MM.1S (cell line): ENCODE results near the gene ARHGEF11.

Experiments used
- DNase-seq: peaks from one replicate; pipeline ENCODE4 v3.0.0-alpha.2; 2015
- H2AFZ ChIP-seq: fragments of 300-600 bp; sonication (generic); 2 replicates; pipeline ENCODE4 v1.6.0; 2016; ENCODE audit warnings: antibody characterized with exemption, low read length
- H3F3A ChIP-seq: fragments of 300-600 bp; sonication (generic); 2 replicates; pipeline ENCODE4 v1.6.1; 2016; ENCODE audit warnings: mild to moderate bottlenecking, antibody characterized with exemption, low read length, moderate library complexity, mixed read lengths; ENCODE audit not compliant: insufficient read depth
- H3K27ac ChIP-seq: fragments of 300-600 bp; sonication (generic); 2 replicates; pipeline ENCODE4 v1.5.1; 2016; ENCODE audit warnings: mild to moderate bottlenecking, low read length
- H3K27me3 ChIP-seq: fragments of 300-600 bp; sonication (generic); replicated peaks from 2 replicates; pipeline ENCODE4 v1.6.0; 2016; ENCODE audit warnings: low read length; ENCODE audit not compliant: insufficient read depth
- H3K36me3 ChIP-seq: fragments of 300-600 bp; sonication (generic); replicated peaks from 2 replicates; pipeline ENCODE4 v1.6.1; 2016; ENCODE audit warnings: mild to moderate bottlenecking, low read length, mixed read lengths; ENCODE audit not compliant: insufficient read depth
- H3K4me1 ChIP-seq: fragments of 300-600 bp; sonication (generic); 2 replicates; pipeline ENCODE4 v1.6.1; 2016; ENCODE audit warnings: low read length, mixed read lengths
- H3K4me2 ChIP-seq: fragments of 300-600 bp; sonication (generic); 2 replicates; pipeline ENCODE4 v1.6.0; 2016; ENCODE audit warnings: low read depth, low read length
- H3K4me3 ChIP-seq: fragments of 300-600 bp; sonication (generic); 2 replicates; pipeline ENCODE4 v1.5.1; 2016; ENCODE audit warnings: low read length, mixed read lengths
- H3K79me2 ChIP-seq: fragments of 300-600 bp; sonication (generic); 2 replicates; pipeline ENCODE4 v1.6.1; 2016; ENCODE audit warnings: mixed run types, low read length, mixed read lengths
- H3K9ac ChIP-seq: fragments of 300-600 bp; sonication (generic); 2 replicates; pipeline ENCODE4 v1.6.1; 2016; ENCODE audit warnings: low read length, mixed read lengths
- H3K9me2 ChIP-seq: fragments of 300-600 bp; sonication (generic); replicated peaks from 2 replicates; pipeline ENCODE4 v1.6.1; 2016; ENCODE audit warnings: mild to moderate bottlenecking, low read length, mixed read lengths; ENCODE audit not compliant: insufficient read depth
- H3K9me3 ChIP-seq: fragments of 300-600 bp; sonication (generic); replicated peaks from 2 replicates; pipeline ENCODE4 v1.6.1; 2016; ENCODE audit warnings: mild to moderate bottlenecking, low read length, mixed read lengths; ENCODE audit not compliant: insufficient read depth
- H4K20me1 ChIP-seq: fragments of 300-600 bp; sonication (generic); 2 replicates; pipeline ENCODE4 v1.6.1; 2016; ENCODE audit warnings: mild to moderate bottlenecking, low read length, moderate library complexity, mixed read lengths; ENCODE audit not compliant: insufficient read depth
- EZH2 ChIP-seq: fragments of 300-600 bp; sonication (generic); optimal IDR thresholded peaks from 2 replicates; pipeline ENCODE3; 2017; ENCODE audit warnings: low read depth, mild to moderate bottlenecking, antibody characterized with exemption, low read length, mixed read lengths
- EZH2phosphoT487 ChIP-seq: fragments of 300-600 bp; sonication (generic); IDR thresholded peaks from 2 replicates; pipeline ENCODE4 v1.6.1; 2018; ENCODE audit warnings: antibody characterized with exemption, low read length
- TF ChIP-seq, protein P1 (sequence below): fragments of 300-600 bp; sonication (generic); IDR thresholded peaks from 2 replicates; pipeline ENCODE4 v1.5.1; 2016; ENCODE audit warnings: antibody characterized with exemption, low read length, mixed read lengths

The ARHGEF11 gene

DNA sequence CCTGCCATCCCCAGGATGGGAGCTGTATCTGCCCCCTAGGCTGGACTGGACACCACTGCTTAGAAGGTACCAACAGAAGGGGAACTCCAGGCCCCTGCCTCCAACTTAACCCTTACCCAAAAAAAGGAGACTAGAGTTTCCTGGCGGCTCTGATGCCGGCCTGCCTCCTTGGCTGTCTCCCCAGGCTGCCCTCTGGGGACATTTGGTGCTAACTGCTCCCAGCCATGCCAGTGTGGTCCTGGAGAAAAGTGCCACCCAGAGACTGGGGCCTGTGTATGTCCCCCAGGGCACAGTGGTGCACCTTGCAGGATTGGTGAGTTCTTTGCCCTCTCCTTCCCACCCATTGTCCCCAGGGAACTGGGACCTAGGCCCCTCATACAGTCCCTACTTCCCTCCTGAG, 133.2 kb downstream of the ARHGEF11 start:
- H3K4me3 ChIP-seq, result no peak overlapping the region
- H3K27ac ChIP-seq, result no peak overlapping the region

DNA sequence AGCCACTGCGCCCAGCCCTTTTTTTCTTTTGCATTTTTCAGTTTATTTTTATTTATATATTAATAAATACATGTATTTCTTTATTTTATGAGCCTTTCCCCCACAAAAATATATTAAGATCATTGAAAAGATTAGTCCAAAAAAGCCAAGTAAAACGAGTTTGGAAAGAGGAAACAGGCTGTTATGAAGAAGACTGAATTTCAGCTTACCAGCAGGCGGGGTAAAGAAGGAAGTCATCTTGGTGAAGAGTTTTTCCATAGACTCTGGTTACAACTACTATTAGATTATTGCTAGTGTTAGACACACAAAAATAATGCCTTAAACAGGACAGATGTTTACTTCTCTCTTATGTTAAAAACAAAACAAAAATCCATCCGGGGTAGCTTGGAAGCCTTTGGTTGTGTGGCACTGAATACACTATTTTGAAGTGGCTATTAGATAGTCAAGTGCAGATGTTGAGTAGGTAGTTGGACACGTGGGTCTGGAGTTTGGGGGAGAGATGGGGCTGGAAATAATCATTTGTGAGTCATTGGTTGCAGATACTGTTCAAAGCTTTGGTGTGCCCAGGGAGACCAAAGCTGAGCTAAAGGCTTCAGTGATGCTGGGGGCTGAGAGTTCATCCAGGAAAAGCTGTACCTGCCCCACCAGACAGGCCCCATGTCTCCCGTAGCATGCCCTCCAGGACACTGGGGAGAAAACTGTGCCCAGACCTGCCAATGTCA, 133.8 kb downstream of the ARHGEF11 start:
- Histone ChIP-seq H3K4me3 (no peak overlapping the region), H3K9me2 (no peaks in the 10 kb centered on the region), H3F3A (no peaks in the 10 kb centered on the region), H2AFZ (no peak overlapping the region), H3K36me3 (no peaks in the 10 kb centered on the region), H3K4me2 (no peak overlapping the region), H4K20me1 (no peaks in the 10 kb centered on the region), H3K27me3 (peaks cover 59% of the 10 kb centered on the region), H3K4me1 (peaks cover 7% of the 10 kb centered on the region; the same call in 1 of the 2 replicates), H3K9me3 (no peaks in the 10 kb centered on the region), H3K27ac (no peak overlapping the region), H3K79me2 (no peaks in the 10 kb centered on the region), H3K9ac (no peak overlapping the region)
- no peak for TF ChIP-seq EZH2
- TF ChIP-seq, protein P1, sequence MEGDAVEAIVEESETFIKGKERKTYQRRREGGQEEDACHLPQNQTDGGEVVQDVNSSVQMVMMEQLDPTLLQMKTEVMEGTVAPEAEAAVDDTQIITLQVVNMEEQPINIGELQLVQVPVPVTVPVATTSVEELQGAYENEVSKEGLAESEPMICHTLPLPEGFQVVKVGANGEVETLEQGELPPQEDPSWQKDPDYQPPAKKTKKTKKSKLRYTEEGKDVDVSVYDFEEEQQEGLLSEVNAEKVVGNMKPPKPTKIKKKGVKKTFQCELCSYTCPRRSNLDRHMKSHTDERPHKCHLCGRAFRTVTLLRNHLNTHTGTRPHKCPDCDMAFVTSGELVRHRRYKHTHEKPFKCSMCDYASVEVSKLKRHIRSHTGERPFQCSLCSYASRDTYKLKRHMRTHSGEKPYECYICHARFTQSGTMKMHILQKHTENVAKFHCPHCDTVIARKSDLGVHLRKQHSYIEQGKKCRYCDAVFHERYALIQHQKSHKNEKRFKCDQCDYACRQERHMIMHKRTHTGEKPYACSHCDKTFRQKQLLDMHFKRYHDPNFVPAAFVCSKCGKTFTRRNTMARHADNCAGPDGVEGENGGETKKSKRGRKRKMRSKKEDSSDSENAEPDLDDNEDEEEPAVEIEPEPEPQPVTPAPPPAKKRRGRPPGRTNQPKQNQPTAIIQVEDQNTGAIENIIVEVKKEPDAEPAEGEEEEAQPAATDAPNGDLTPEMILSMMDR, result no peak
- no peak for TF ChIP-seq EZH2phosphoT487
- DNase-seq, result no peak

More for the DNA sequence above, 133.2 kb downstream of the ARHGEF11 start:
- H3K27me3 ChIP-seq, result peaks cover 55% of the 10 kb centered on the region
- no peak overlapping the region for H3K9ac ChIP-seq
- no peak overlapping the region for H3K4me2 ChIP-seq
- DNase-seq, result no peak
- TF ChIP-seq EZH2, result no peak
- TF ChIP-seq EZH2phosphoT487, result no peak
- TF ChIP-seq, protein P1, result no peak
- H3K9me3 ChIP-seq, result no peaks in the 10 kb centered on the region
- H3K36me3 ChIP-seq, result no peaks in the 10 kb centered on the region
- H2AFZ ChIP-seq, result no peak overlapping the region
- peaks cover 7% of the 10 kb centered on the region; the same call in 1 of the 2 replicates for H3K4me1 ChIP-seq
- H3F3A ChIP-seq, result no peaks in the 10 kb centered on the region
- no peaks in the 10 kb centered on the region for H4K20me1 ChIP-seq
- no peaks in the 10 kb centered on the region for H3K79me2 ChIP-seq
- H3K9me2 ChIP-seq, result no peaks in the 10 kb centered on the region

DNA sequence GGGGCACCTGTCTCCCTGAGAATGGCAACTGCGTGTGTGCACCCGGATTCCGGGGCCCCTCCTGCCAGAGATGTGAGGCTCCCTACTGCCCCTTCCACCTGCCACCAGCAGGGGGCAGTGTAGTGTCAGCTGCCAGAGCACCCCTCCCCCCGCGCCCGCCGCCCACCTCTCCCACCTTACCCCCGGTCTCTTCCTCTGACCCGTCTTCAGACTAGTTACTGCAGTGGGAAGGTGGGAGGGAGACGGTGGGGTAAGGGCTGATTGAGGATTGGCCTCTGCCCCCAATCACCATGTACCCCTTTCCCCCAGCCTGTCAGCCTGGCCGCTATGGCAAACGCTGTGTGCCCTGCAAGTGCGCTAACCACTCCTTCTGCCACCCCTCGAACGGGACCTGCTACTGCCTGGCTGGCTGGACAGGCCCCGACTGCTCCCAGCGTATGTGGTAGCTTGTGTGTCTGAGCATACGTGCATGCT, 135.2 kb downstream of the ARHGEF11 start:
- H3K4me1 ChIP-seq, result peaks cover 7% of the 10 kb centered on the region; the same call in 1 of the 2 replicates
- H4K20me1 ChIP-seq, result no peaks in the 10 kb centered on the region
- no peaks in the 10 kb centered on the region for H3K36me3 ChIP-seq
- H3K4me3 ChIP-seq, result no peak overlapping the region
- no peaks in the 10 kb centered on the region for H3K9me2 ChIP-seq
- H3K9me3 ChIP-seq, result no peaks in the 10 kb centered on the region
- 0 out of 2 replicates have a peak overlapping the region, but pooled peaks have one; percentile 9 for H2AFZ ChIP-seq
- peak overlapping the region; percentile 40; the same call in 1 of the 2 replicates for H3K4me2 ChIP-seq
- TF ChIP-seq, protein P1, result peak; percentile 98
- TF ChIP-seq EZH2phosphoT487, result no peak
- no peak overlapping the region for H3K9ac ChIP-seq
- no peaks in the 10 kb centered on the region for H3F3A ChIP-seq
- H3K79me2 ChIP-seq, result no peaks in the 10 kb centered on the region
- DNase-seq, result peak; percentile 48
- peaks cover 73% of the 10 kb centered on the region for H3K27me3 ChIP-seq
- no peak overlapping the region for H3K27ac ChIP-seq
